Liver (tissue), 3 donors: ENCODE measurements around the gene SLC25A25.

Experiments
- EGR1 ChIP-seq, 2 donors: IDR thresholded peaks; 2 replicates each; pipeline ENCODE4 v1.6.1; 2016 to 2018; ENCODE audit warnings: antibody characterized with exemption in 2 of 2, low read depth in 2 of 2
- FOXA1 ChIP-seq: IDR thresholded peaks from 2 replicates; pipeline ENCODE4 v1.6.1; 2016; ENCODE audit warnings: antibody characterized with exemption
- GABPA ChIP-seq, 2 donors: IDR thresholded peaks in 1 of 2; conservative IDR thresholded peaks in 1 of 2; 2 replicates each; pipeline ENCODE4 v1.6.1; 2016; ENCODE audit warnings: antibody characterized with exemption in 2 of 2, mild to moderate bottlenecking in 1 of 2, moderate library complexity in 1 of 2
- JUND ChIP-seq, 2 donors: IDR thresholded peaks; 2 replicates each; pipeline ENCODE4 v1.6.1; 2016; ENCODE audit warnings: antibody characterized with exemption in 2 of 2
- RAD21 ChIP-seq, 2 donors: IDR thresholded peaks; 2 replicates each; pipeline ENCODE4 v1.6.1; 2016; ENCODE audit warnings: antibody characterized with exemption in 2 of 2, mild to moderate bottlenecking in 2 of 2
- REST ChIP-seq: IDR thresholded peaks from 2 replicates; pipeline ENCODE4 v1.6.1; 2016; ENCODE audit warnings: antibody characterized with exemption, mild to moderate bottlenecking
- TAF1 ChIP-seq: conservative IDR thresholded peaks from 2 replicates; pipeline ENCODE4 v1.6.1; 2016; ENCODE audit warnings: antibody characterized with exemption, mild to moderate bottlenecking
- ZBTB33 ChIP-seq: IDR thresholded peaks from 2 replicates; pipeline ENCODE4 v1.6.1; 2016; ENCODE audit warnings: antibody characterized with exemption
- TF ChIP-seq, protein P1 (sequence below): fragments of 150-350 bp; IDR thresholded peaks from 2 replicates; pipeline ENCODE4 v1.5.1; 2017; ENCODE audit warnings: improper control_type of control experiment, low read depth, low read length; ENCODE audit not compliant: missing input control
- donor health status: healthy.
- donor health status: healthy.

DNA sequence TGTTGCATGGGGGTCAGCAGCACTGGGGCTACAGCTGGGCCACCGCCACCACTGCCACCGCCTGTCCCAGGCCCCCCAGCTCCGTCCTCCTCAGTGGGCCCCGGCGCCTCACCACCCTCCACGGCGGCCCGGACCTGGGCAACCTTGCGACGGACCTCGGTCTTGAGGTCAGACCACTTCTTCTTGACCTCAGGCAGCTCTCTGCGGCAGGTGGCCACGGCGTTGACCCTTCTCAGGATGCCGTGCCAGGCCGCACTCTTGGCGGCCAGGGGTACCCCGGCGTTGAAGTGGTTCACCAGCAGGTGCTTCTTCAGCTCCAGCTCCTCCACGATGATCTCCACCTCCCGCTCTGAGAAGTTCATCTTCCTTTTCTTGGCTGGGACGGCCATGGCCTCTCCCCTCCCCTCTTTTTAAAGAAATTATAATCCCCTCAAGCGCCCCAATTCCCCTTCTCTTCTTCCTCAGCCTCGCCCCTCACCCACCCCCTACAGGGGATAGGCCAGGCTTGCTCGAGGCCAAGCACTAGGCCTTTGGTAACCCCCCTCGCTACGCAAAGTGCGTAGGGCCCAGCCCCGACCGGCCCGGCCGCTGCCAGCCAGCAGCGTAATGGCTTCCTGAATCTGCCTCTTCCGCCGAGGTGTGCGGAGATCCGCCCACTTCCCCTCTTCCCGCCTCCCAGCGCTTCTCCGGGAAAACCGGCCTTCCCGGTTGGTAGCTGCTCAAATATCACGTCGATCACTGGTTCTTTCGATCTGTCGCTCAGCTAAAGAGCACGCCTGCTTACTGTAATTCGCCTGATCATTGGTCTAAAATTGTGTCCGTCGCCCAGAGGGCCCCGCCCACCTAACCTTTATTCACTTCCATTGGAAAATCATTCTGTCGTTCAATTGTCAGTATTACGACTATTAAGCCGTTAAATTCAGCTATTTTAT lies 1.1 kb upstream of the SLC25A25 start, which contains the start of gene NAIF1:
- TF ChIP-seq FOXA1 (no peak), TAF1 (no peak), EGR1 (IDR thresholded peaks at IDR 0.05; ENCODE audit: low read depth in 2 of 2) (peak; percentile 94), REST (no peak), ZBTB33 (no peak), GABPA (IDR thresholded peaks at IDR 0.05 in 1 of 2, conservative IDR thresholded peaks at IDR 0.05 in 1 of 2) (peak; percentile 75 to 90), JUND (IDR thresholded peaks at IDR 0.05) (no peak), RAD21 (IDR thresholded peaks at IDR 0.05) (no peak)
- TF ChIP-seq, protein P1, sequence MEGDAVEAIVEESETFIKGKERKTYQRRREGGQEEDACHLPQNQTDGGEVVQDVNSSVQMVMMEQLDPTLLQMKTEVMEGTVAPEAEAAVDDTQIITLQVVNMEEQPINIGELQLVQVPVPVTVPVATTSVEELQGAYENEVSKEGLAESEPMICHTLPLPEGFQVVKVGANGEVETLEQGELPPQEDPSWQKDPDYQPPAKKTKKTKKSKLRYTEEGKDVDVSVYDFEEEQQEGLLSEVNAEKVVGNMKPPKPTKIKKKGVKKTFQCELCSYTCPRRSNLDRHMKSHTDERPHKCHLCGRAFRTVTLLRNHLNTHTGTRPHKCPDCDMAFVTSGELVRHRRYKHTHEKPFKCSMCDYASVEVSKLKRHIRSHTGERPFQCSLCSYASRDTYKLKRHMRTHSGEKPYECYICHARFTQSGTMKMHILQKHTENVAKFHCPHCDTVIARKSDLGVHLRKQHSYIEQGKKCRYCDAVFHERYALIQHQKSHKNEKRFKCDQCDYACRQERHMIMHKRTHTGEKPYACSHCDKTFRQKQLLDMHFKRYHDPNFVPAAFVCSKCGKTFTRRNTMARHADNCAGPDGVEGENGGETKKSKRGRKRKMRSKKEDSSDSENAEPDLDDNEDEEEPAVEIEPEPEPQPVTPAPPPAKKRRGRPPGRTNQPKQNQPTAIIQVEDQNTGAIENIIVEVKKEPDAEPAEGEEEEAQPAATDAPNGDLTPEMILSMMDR: no peak
